ENCODE measurements around the gene MTIF3.

GRCh38 chr13:27389891-27390290, 60.5 kb downstream of the MTIF3 start:
- no peak for TF ChIP-seq MXI1 (conservative IDR thresholded peaks at IDR 0.05; ENCODE audit: poor library complexity, severe bottlenecking)
- no peak for TF ChIP-seq CTCF (IDR thresholded peaks at IDR 0.05; ENCODE audit: poor library complexity, severe bottlenecking)

Measured in neural cell (in vitro differentiated cells).